Esophagus muscularis mucosa (tissue), 4 donors: Measurements from ENCODE around the gene ZBTB5. TPM values are rescaled to one million over a fixed set of nuclear protein-coding genes. Genes with fewer than 3 reads are reported as not detected.
"Not testable (repeated sequence)": the region's sequence is repeated elsewhere in the genome, so short reads cannot be mapped to it uniquely, and the experiment has no call there.

Experiments used
- DNase-seq: peaks from one replicate; pipeline ENCODE4 v3.0.0-alpha.2; 2017; ENCODE audit errors: extremely low spot score
- H3K27ac ChIP-seq, 4 donors: fragments of 200-600 bp; sonication (generic); replicated peaks in 1 of 4; 1 replicate in 3 of 4; 2 replicates in 1 of 4; pipeline ENCODE4 v1.5.1; 2016 to 2019; ENCODE audit warnings: mild to moderate bottlenecking in 1 of 4
- H3K27me3 ChIP-seq, 4 donors: fragments of 200-600 bp; sonication (generic); one replicate each; pipeline versions ENCODE4 v1.5.1 to v1.6.0; 2016 to 2019
- H3K36me3 ChIP-seq, 4 donors: fragments of 200-600 bp; sonication (generic); one replicate each; pipeline ENCODE4 v1.5.1; 2016 to 2019
- H3K4me1 ChIP-seq, 4 donors: fragments of 200-600 bp; sonication (generic); one replicate each; pipeline ENCODE4 v1.5.1; 2016 to 2019
- H3K4me3 ChIP-seq, 4 donors: fragments of 200-600 bp; sonication (generic); 1 replicate in 2 of 4; 2 replicates in 2 of 4; pipeline ENCODE4 v1.5.1; 2016 to 2019; ENCODE audit warnings: mild to moderate bottlenecking in 4 of 4, moderate library complexity in 1 of 4
- H3K9me3 ChIP-seq, 4 donors: fragments of 200-600 bp; sonication (generic); 1 replicate in 3 of 4; 2 replicates in 1 of 4; pipeline ENCODE4 v1.5.1; 2016 to 2019
- EP300 ChIP-seq: sonication (generic); formaldehyde crosslinking; IDR thresholded peaks from one replicate; pipeline ENCODE4 v1.6.1; 2017; ENCODE audit warnings: antibody characterized with exemption
- POLR2A ChIP-seq: fragments of 450-650 bp; IDR thresholded peaks from one replicate; pipeline ENCODE4 v1.6.1; 2017; ENCODE audit warnings: antibody characterized with exemption, moderate library complexity, mild to moderate bottlenecking, low read depth
- POLR2AphosphoS5 ChIP-seq, 2 donors: sonication (generic); formaldehyde crosslinking; IDR thresholded peaks; one replicate each; pipeline ENCODE4 v1.6.1; 2017; ENCODE audit warnings: antibody characterized with exemption in 2 of 2
- WGBS: methylation state at CpG from one replicate; pipeline ENCODE4 v1.1.5; 2018; 5-methylcytosine and 5-hydroxymethylcytosine counted together
- intact Hi-C: fragments of 100-400 bp; cut with DNase I; formaldehyde crosslinking; loops from one replicate; pipeline ENCODE4 v1.15.1; 2023
- total RNA-seq, 4 donors: library from RNA; depleted of rRNA; stranded (reverse); fragments of >200 nt; gene quantifications; one replicate each; pipeline versions ENCODE4 v1.1.0 to v1.2.1, GENCODE V29; 2016
- TF ChIP-seq, protein P1 (sequence below), 3 experiments: fragments of 200-600 bp in 2 of 3; fragments of 450-650 bp in 1 of 3; sonication (generic) in 2 of 3; IDR thresholded peaks; one replicate each; pipeline ENCODE4 v1.5.1; 2017 to 2019; ENCODE audit warnings: antibody characterized with exemption in 3 of 3, mild to moderate bottlenecking in 2 of 3, moderate library complexity in 1 of 3

Gene ZBTB5
- total RNA-seq, 4 donors from 2014 or later = 9.6 to 20.4 (median 12.6) TPM

DNA sequence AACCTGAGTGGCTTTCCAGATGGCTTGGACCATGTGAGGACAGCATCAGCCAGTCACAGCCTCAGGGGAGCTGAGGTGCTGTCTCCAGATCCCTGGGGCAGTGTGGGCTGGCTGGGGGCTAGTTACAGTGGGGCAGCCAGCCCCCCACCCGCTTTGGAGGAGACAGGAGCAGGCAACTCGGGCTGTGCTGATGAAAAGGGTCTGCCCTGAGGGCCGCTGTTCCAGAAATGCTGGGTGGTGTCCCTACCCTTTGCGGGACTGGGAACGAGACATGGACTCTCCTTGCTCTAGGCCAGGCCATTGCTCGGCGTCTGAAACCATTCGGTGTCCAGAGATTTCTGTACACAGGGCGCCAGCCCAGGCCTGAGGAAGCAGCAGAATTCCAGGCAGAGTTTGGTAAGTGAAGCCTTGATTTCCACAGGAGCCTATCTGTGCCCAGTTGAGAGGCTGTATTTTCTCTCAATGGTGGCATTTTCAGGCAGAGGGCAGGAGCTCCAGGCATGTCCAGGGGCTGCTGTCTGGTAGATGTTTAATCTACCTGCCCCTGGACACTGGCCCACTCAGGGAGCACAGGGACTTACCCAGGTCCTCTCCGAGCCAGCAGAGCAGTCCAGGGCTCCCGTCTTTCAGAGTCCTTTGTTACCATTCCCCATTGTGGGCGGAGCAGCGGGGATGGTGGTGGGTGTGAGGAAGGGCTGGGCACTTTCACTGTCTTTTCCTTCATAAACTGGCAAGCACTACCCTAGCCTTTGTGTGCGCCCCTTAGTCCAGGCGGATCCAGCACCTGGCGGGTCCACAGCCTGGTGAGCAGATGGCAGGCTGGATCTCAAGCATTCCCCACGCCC, 35.6 kb downstream of the ZBTB5 start:
- Histone ChIP-seq H3K27ac (no peak overlapping the region), H3K27me3 (no peaks in the 10 kb centered on the region), H3K4me3 (no peak overlapping the region), H3K36me3 (peaks cover 41 to 88% (median 74%) of the 10 kb centered on the region in 4 donors), H3K4me1 (peaks cover 15 to 38% (median 33%) of the 10 kb centered on the region in 4 donors), H3K9me3 (no peaks in the 10 kb centered on the region)
- TF ChIP-seq POLR2AphosphoS5 (IDR thresholded peaks at IDR 0.05) = no peak
- TF ChIP-seq, protein P1, sequence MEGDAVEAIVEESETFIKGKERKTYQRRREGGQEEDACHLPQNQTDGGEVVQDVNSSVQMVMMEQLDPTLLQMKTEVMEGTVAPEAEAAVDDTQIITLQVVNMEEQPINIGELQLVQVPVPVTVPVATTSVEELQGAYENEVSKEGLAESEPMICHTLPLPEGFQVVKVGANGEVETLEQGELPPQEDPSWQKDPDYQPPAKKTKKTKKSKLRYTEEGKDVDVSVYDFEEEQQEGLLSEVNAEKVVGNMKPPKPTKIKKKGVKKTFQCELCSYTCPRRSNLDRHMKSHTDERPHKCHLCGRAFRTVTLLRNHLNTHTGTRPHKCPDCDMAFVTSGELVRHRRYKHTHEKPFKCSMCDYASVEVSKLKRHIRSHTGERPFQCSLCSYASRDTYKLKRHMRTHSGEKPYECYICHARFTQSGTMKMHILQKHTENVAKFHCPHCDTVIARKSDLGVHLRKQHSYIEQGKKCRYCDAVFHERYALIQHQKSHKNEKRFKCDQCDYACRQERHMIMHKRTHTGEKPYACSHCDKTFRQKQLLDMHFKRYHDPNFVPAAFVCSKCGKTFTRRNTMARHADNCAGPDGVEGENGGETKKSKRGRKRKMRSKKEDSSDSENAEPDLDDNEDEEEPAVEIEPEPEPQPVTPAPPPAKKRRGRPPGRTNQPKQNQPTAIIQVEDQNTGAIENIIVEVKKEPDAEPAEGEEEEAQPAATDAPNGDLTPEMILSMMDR (IDR thresholded peaks at IDR 0.05) = no peak
- no peak for TF ChIP-seq EP300
- no peak for TF ChIP-seq POLR2A
- 93% methylated on average over 14 of the region's 17 CpGs for WGBS
- intact Hi-C loops = loop anchor here (5.0 kb wide), 1 partner anchor 33 kb away; no protein-coding TSS in a partner anchor
- DNase-seq = no peak

GRCh38 chr9:37428345-37428744, 36.9 kb downstream of the ZBTB5 start:
- Histone ChIP-seq H3K27me3 (no peaks in the 10 kb centered on the region), H3K9me3 (no peaks in the 10 kb centered on the region), H3K4me1 (peaks cover 20 to 41% (median 35%) of the 10 kb centered on the region in 4 donors), H3K36me3 (peaks cover 41 to 77% (median 67%) of the 10 kb centered on the region in 4 donors), H3K4me3 (no peak overlapping the region), H3K27ac (no peak overlapping the region)
- TF ChIP-seq, protein P1 (IDR thresholded peaks at IDR 0.05) = no peak
- TF ChIP-seq EP300 (no peak), POLR2A (no peak), POLR2AphosphoS5 (IDR thresholded peaks at IDR 0.05) (no peak)
- no peak for DNase-seq
- intact Hi-C loops = loop anchor here (5.0 kb wide), 1 partner anchor 34 kb away; no protein-coding TSS in a partner anchor
- WGBS = 92% methylated on average over 9 of the region's 14 CpGs

DNA sequence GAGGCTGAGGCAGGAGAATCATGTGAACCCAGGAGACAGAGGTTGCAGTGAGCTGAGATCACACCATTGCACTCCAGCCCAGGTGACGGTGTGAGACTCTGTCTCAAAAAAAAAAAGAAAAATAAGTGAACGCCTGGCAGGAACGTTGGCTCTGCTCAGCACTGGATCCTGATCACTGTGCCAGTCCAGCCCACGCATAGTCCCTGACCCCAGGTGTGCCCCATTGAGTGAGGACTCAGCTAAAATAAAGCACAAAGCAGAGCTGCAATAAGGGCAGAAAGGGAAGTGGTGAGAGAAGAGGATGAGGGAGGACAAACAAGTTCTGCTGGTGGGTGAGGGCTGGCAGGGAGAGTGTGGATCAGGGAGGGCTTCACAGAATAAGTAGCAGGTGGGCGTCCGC, 38.4 kb downstream of the ZBTB5 start:
- no peaks in the 10 kb centered on the region for H3K27me3 ChIP-seq
- H3K9me3 ChIP-seq = no peaks in the 10 kb centered on the region
- no peak overlapping the region for H3K4me3 ChIP-seq
- TF ChIP-seq, protein P1 (IDR thresholded peaks at IDR 0.05) = no peak
- no peak for TF ChIP-seq POLR2A
- no peak for TF ChIP-seq EP300
- no peak for TF ChIP-seq POLR2AphosphoS5 (IDR thresholded peaks at IDR 0.05)
- H3K4me1 ChIP-seq = peaks cover 25 to 35% (median 32%) of the 10 kb centered on the region in 4 donors
- DNase-seq = no peak
- H3K36me3 ChIP-seq = peaks cover 41 to 66% (median 58%) of the 10 kb centered on the region in 4 donors
- intact Hi-C loops = loop anchor here (5.0 kb wide), 1 partner anchor 35 kb away; no protein-coding TSS in a partner anchor
- no peak overlapping the region for H3K27ac ChIP-seq
- WGBS = 85% methylated on average over 6 of the region's 6 CpGs

GRCh38 chr9:37426431-37426830, 38.8 kb downstream of the ZBTB5 start:
- peaks cover 27 to 36% (median 34%) of the 10 kb centered on the region in 4 donors for H3K4me1 ChIP-seq
- DNase-seq, H3K27me3 ChIP-seq, H3K27ac ChIP-seq, H3K9me3 ChIP-seq, H3K4me3 ChIP-seq: not testable (repeated sequence)
- 92% methylated on average over 13 of the region's 15 CpGs for WGBS
- peaks cover 41 to 62% (median 54%) of the 10 kb centered on the region in 4 donors for H3K36me3 ChIP-seq
- intact Hi-C loops = loop anchor here (5.0 kb wide), 1 partner anchor 36 kb away; no protein-coding TSS in a partner anchor

GRCh38 chr9:37425298-37425752, 39.9 kb downstream of the ZBTB5 start:
- no peak for DNase-seq
- Histone ChIP-seq H3K27ac (no peak overlapping the region), H3K9me3 (no peaks in the 10 kb centered on the region), H3K4me1 (peaks cover 27 to 36% (median 34%) of the 10 kb centered on the region in 4 donors), H3K27me3 (no peaks in the 10 kb centered on the region), H3K36me3 (peaks cover 32 to 51% (median 44%) of the 10 kb centered on the region in 4 donors), H3K4me3 (no peak overlapping the region)
- intact Hi-C loops = loop anchor here (5.0 kb wide), 1 partner anchor 37 kb away; no protein-coding TSS in a partner anchor
- 84% methylated on average over 7 of the region's 11 CpGs for WGBS
- TF ChIP-seq POLR2A = no peak
- no peak for TF ChIP-seq POLR2AphosphoS5 (IDR thresholded peaks at IDR 0.05)
- TF ChIP-seq, protein P1 (IDR thresholded peaks at IDR 0.05) = no peak
